Urinary bladder (tissue), 4 donors: ENCODE measurements around the gene KIF25. TPM values are rescaled to one million over a fixed set of nuclear protein-coding genes. Genes with fewer than 3 reads are reported as not detected.
"Not testable (repeated sequence)": the region's sequence is repeated elsewhere in the genome, so short reads cannot be mapped to it uniquely, and the experiment has no call there.

Experiments used
- DNase-seq: peaks from one replicate; pipeline ENCODE4 v3.0.0-alpha.2; 2015; ENCODE audit errors: extremely low spot score
- H3K27ac ChIP-seq: one replicate; pipeline ENCODE4 v1.5.1; 2013; ENCODE audit warnings: low read depth, mild to moderate bottlenecking, moderate library complexity
- H3K36me3 ChIP-seq: one replicate; pipeline ENCODE4 v1.6.1; 2013; ENCODE audit warnings: mild to moderate bottlenecking, moderate library complexity; ENCODE audit not compliant: insufficient read depth
- H3K4me1 ChIP-seq: one replicate; pipeline ENCODE4 v1.6.1; 2013; ENCODE audit warnings: mild to moderate bottlenecking, moderate library complexity; ENCODE audit not compliant: insufficient read depth
- H3K4me3 ChIP-seq: one replicate; pipeline ENCODE4 v1.5.1; 2013; ENCODE audit warnings: low read depth, low read length
- WGBS: extraction: QIAGEN DNeasy Blood & Tissue Kit; methylation state at CpG from one replicate; pipeline ENCODE4 v1.1.7; 2013; 5-methylcytosine and 5-hydroxymethylcytosine counted together
- polyA plus RNA-seq: library from polyadenylated mRNA; stranded (reverse); fragments of 200-250 nt; gene quantifications from one replicate; pipeline ENCODE4 v1.2.3, GENCODE V29; 2013
- total RNA-seq: library from RNA; depleted of rRNA; stranded (reverse); fragments of >200 nt; gene quantifications from one replicate; pipeline ENCODE4 v1.2.3, GENCODE V29; 2014
- donor health status: healthy with polysubstance abuse.
- donor health status: healthy.

Gene KIF25
- total and polyA plus RNA-seq, 2 donors, result 0.53 TPM; not detected in 1

- 87% methylated on average over 11 of the region's 11 CpGs for WGBS
- Histone ChIP-seq H3K27ac (no peak overlapping the region), H3K4me1 (no peaks in the 10 kb centered on the region), H3K36me3 (no peaks in the 10 kb centered on the region), H3K4me3 (no peak overlapping the region)
- DNase-seq, result no peak
These were observed 3.6 kb upstream of the KIF25 start for GRCh38 chr6:167993831-167994230.

GRCh38 chr6:167995302-167995701 is 2.2 kb upstream of the KIF25 start:
- Histone ChIP-seq H3K4me1 (no peaks in the 10 kb centered on the region), H3K27ac (no peak overlapping the region), H3K36me3 (no peaks in the 10 kb centered on the region), H3K4me3 (no peak overlapping the region)
- DNase-seq, result no peak
- WGBS, result 92% methylated on average over 12 of the region's 12 CpGs

- no peak for DNase-seq
- Histone ChIP-seq H3K4me1 (no peaks in the 10 kb centered on the region), H3K27ac (no peak overlapping the region), H3K4me3 (no peak overlapping the region), H3K36me3 (no peaks in the 10 kb centered on the region)
- WGBS, result 97% methylated on average over 22 of the region's 22 CpGs
These were observed 1.7 kb upstream of the KIF25 start for GRCh38 chr6:167995731-167996151.

DNA sequence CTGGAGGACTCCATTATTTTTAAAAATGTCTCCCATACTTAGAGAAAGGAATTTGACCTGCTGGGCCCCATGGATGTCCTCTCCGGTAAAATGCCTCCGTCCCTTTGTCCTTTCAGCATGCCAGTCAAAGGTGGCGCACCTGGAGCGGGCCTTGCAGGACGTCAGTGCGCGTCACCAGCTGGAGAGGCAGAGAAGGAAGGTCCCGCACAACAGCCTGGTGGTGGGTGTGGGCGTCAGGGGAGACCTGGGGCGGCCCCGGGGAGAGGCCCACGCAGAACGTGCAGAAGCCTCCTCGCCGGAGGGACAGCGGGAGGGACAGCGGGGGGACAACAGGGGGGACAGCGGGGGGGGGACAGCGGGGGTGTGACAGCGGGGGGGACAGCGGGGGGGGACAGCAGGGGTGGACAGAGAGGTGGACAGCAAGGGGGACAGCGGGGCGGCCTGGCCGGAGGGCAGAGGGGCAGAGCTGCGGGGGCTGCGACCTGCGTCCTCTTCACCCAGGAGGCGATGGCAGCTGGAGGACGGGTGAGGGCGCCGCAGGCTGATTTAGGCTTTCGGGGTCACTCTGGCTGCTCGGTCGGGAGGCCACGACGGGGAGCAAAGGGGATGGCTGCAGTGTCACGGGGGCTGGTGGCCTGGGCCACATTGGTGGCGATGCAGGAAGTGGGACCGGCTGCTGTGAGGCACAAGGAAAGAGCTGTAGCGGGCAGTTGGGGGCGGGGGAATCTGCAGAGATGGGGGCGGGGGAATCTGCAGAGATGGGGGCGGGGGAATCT is 859 bp upstream of the KIF25 start:
- DNase-seq, result no peak
- H3K36me3 ChIP-seq, result no peaks in the 10 kb centered on the region
- H3K4me3 ChIP-seq, result no peak overlapping the region
- 65% methylated on average over 42 of the region's 43 CpGs for WGBS
- no peak overlapping the region for H3K27ac ChIP-seq
- no peaks in the 10 kb centered on the region for H3K4me1 ChIP-seq

DNA sequence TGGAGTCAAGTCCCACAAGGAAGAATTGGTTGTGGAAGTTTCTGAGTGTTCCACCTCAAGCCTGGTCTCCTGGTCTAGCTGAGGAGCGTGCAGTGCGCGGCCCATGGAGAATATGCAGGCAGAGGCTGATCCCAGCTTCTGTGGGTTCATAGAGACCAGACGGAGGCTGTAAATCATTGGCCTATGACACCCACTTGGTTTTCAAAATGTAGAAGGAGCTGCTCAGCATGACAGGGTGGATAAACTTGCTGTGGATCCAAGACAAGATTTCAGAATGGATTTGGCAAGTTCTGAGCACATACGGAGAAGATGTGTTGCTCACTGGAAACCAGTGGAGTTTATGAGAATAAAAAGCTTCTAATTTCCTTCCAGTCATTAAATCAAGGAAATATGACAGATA is 744 bp downstream of the KIF25 start:
- H3K27ac ChIP-seq, result no peak overlapping the region
- no peaks in the 10 kb centered on the region for H3K36me3 ChIP-seq
- no peaks in the 10 kb centered on the region for H3K4me1 ChIP-seq
- no peak for DNase-seq
- no peak overlapping the region for H3K4me3 ChIP-seq
- 52% methylated on average over 5 of the region's 5 CpGs for WGBS

DNA sequence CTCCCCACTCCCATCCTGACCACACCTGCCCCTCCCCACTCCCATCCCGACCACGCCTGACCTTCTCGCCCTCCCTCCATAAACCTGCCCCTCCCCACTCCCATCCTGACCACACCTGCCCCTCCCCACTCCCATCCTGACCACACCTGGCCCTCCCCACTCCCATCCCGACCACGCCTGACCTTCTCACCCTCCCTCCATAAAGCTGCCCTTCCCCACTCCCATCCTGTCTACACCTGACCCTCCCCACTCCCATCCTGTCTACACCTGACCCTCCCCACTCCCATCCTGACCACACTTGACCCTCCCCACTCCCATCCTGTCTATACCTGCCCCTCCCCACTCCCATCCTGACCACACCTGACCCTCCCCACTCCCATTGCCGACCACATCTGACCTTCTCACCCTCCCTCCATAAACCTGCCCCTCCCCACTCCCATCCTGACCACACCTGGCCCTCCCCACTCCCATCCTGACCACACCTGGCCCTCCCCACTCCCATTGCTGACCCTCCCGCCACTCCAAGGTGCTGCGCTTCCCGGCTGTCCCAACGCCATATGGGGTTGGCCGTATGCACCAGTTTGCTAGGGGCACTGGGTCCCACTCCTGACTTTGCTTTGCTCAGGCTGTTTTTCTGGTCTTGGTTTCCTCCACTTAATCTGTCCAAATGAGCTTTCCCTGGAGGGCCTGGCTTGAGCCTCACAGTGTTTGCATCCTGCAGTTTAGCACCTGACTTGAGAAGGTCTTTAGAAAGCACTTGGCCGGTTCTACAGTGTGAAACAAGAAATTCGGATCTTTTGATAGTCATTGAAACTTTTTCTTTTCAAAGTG is 2.9 kb downstream of the KIF25 start:
- Histone ChIP-seq H3K36me3 (no peaks in the 10 kb centered on the region), H3K4me1 (no peaks in the 10 kb centered on the region), H3K27ac (no peak overlapping the region), H3K4me3 (no peak overlapping the region)
- 94% methylated on average over 13 of the region's 13 CpGs for WGBS
- no peak for DNase-seq

- no peak overlapping the region for H3K27ac ChIP-seq
- no peak for DNase-seq
- H3K4me3 ChIP-seq, result no peak overlapping the region
- no peaks in the 10 kb centered on the region for H3K4me1 ChIP-seq
- WGBS, result 84% methylated on average over 10 of the region's 10 CpGs
- H3K36me3 ChIP-seq, result no peaks in the 10 kb centered on the region
These were observed 3.5 kb downstream of the KIF25 start for GRCh38 chr6:168001029-168001332.

DNA sequence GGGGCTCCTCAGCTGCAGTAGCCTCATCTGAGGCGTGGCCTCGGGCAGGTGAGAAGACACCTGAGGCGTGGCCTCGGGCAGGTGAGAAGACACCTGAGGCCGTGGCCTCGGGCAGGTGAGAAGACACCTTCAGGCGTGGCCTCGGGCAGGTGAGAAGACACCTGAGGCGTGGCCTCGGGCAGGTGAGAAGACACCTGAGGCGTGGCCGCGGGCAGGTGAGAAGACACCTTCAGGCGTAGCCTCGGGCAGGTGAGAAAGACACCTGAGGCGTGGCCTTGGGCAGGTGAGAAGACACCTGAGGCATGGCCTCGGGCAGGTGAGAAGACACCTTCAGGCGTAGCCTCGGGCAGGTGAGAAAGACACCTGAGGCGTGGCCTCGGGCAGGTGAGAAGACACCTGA is 4.0 kb downstream of the KIF25 start:
- DNase-seq, H3K4me1 ChIP-seq, H3K36me3 ChIP-seq, H3K4me3 ChIP-seq, H3K27ac ChIP-seq: not testable (repeated sequence)
- 87% methylated on average over 18 of the region's 21 CpGs for WGBS

GRCh38 chr6:168002804-168003203 is 5.3 kb downstream of the KIF25 start:
- 86% methylated on average over 6 of the region's 6 CpGs for WGBS
- DNase-seq, result no peak
- Histone ChIP-seq H3K4me3 (no peak overlapping the region), H3K27ac (no peak overlapping the region), H3K36me3 (no peaks in the 10 kb centered on the region), H3K4me1 (no peaks in the 10 kb centered on the region)

- H3K36me3 ChIP-seq, result no peaks in the 10 kb centered on the region
- DNase-seq, result no peak
- H3K4me3 ChIP-seq, result no peak overlapping the region
- WGBS, result 80% methylated on average over 7 of the region's 7 CpGs
- H3K27ac ChIP-seq, result no peak overlapping the region
- no peaks in the 10 kb centered on the region for H3K4me1 ChIP-seq
These were observed 6.6 kb downstream of the KIF25 start for GRCh38 chr6:168004023-168004422.

DNA sequence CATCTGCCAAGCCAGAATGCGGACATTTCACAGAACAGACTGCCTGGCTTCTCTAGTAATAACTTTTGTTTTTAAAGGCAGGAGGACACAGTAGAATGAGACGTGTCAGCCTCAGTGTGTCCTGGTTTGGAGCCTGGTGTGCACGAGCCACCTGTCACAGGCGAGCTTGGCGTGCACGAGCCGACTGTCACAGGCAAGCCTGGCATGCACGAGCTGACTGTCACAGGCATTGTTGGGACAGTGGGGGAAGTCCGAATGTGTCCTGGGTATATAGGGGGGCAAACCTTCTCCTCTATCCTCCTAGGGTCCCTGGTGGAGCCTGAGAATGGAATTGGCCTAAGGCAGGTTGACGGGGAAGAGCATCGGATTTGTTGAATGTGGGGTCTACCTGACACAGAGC is 7.5 kb downstream of the KIF25 start:
- DNase-seq, result no peak

GRCh38 chr6:168005796-168006195 is 8.3 kb downstream of the KIF25 start:
- no peak for DNase-seq
- H3K36me3 ChIP-seq, result no peaks in the 10 kb centered on the region
- H3K4me1 ChIP-seq, result no peaks in the 10 kb centered on the region
- no peak overlapping the region for H3K27ac ChIP-seq
- H3K4me3 ChIP-seq, result no peak overlapping the region
- 95% methylated on average over 6 of the region's 6 CpGs for WGBS

More for the DNA sequence above, 7.5 kb downstream of the KIF25 start:
- H3K27ac ChIP-seq, result no peak overlapping the region
- 96% methylated on average over 11 of the region's 11 CpGs for WGBS
- H3K4me1 ChIP-seq, result no peaks in the 10 kb centered on the region
- no peak overlapping the region for H3K4me3 ChIP-seq
- H3K36me3 ChIP-seq, result no peaks in the 10 kb centered on the region

- H3K36me3 ChIP-seq, result no peaks in the 10 kb centered on the region
- WGBS, result 30% methylated on average over 3 of the region's 3 CpGs
- no peak overlapping the region for H3K4me3 ChIP-seq
- H3K27ac ChIP-seq, result no peak overlapping the region
- H3K4me1 ChIP-seq, result no peaks in the 10 kb centered on the region
- no peak for DNase-seq
These were observed 10.3 kb downstream of the KIF25 start for GRCh38 chr6:168007592-168008338.

DNA sequence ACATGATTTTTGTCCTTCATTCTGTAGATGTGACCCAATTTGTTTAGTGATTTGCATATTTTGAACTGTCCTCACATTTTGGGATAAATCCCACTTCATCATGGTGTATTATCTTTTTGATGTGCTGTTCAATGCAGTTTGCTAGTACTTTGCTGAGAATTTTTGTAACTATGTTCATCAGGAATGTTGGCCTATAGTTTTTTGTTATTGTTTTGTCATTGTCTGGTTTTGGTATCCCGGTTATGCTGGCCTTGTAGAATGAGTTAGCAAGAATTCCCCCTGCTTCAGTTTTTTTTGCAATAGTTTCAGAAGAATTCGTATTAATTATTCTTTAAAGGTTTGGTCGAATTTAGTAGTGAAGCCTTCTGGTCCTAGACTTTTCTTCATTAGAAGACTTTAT is 11.9 kb downstream of the KIF25 start:
- WGBS, result 91% methylated on average over 3 of the region's 3 CpGs
- Histone ChIP-seq H3K36me3 (no peaks in the 10 kb centered on the region), H3K4me3 (no peak overlapping the region), H3K27ac (no peak overlapping the region), H3K4me1 (no peaks in the 10 kb centered on the region)
- no peak for DNase-seq
